Chondrocyte (in vitro differentiated cells): ENCODE results near the gene RND1. TPM values are rescaled to one million over a fixed set of nuclear protein-coding genes. Genes with fewer than 3 reads are reported as not detected.
"Not testable (repeated sequence)": the region's sequence is repeated elsewhere in the genome, so short reads cannot be mapped to it uniquely, and the experiment has no call there.

Experiments
- DNase-seq: peaks from one replicate; pipeline ENCODE4 v3.0.0; 2021; ENCODE audit warnings: mixed read lengths, low spot score
- H3K27ac Mint-ChIP-seq: one replicate; pipeline ENCODE4 v1.8.0; 2021; ENCODE audit warnings: mild to moderate bottlenecking, moderate library complexity, mixed read lengths; ENCODE audit not compliant: unreplicated experiment
- H3K27me3 Mint-ChIP-seq: 2 replicates; pipeline ENCODE4 v1.8.0; 2021; ENCODE audit warnings: low read depth, mixed read lengths
- H3K36me3 Mint-ChIP-seq: 2 replicates; pipeline ENCODE4 v1.8.0; 2021; ENCODE audit warnings: low read depth, mixed read lengths
- H3K4me1 Mint-ChIP-seq: 2 replicates; pipeline ENCODE4 v1.8.0; 2021; ENCODE audit warnings: low read depth, mild to moderate bottlenecking, mixed read lengths
- H3K4me3 Mint-ChIP-seq: one replicate; pipeline ENCODE4 v1.8.0; 2021; ENCODE audit warnings: mild to moderate bottlenecking, moderate library complexity, mixed read lengths; ENCODE audit not compliant: unreplicated experiment
- H3K9me3 Mint-ChIP-seq: 2 replicates; pipeline ENCODE4 v1.8.0; 2021; ENCODE audit warnings: low read depth, mixed read lengths
- CTCF ChIP-seq: fragments of 200-600 bp; sonication (generic); IDR thresholded peaks from 2 replicates; pipeline ENCODE4 v1.5.0; 2021; ENCODE audit warnings: antibody characterized with exemption, mild to moderate bottlenecking, moderate library complexity
- total RNA-seq: library from RNA; stranded (reverse); gene quantifications from 3 replicates; pipeline ENCODE4 v1.2.1, GENCODE V29; 2021

RND1 gene
- total RNA-seq, 1 donor from 2014 or later: 0.99 TPM

GRCh38 chr12:48859607-48860006 lies 6.1 kb downstream of the RND1 start:
- peaks cover 26% of the 10 kb centered on the region for H3K27me3 Mint-ChIP-seq
- no peak for DNase-seq
- TF ChIP-seq CTCF: no peak
- H3K27ac Mint-ChIP-seq: no peak overlapping the region
- H3K36me3 Mint-ChIP-seq: no peaks in the 10 kb centered on the region
- H3K4me1 Mint-ChIP-seq: peaks cover under 1% of the 10 kb centered on the region
- no peak overlapping the region for H3K4me3 Mint-ChIP-seq
- H3K9me3 Mint-ChIP-seq: no peaks in the 10 kb centered on the region

GRCh38 chr12:48858043-48858442 lies 7.6 kb downstream of the RND1 start:
- Mint-ChIP-seq H3K9me3 (no peaks in the 10 kb centered on the region), H3K27me3 (peaks cover 12% of the 10 kb centered on the region), H3K36me3 (no peaks in the 10 kb centered on the region), H3K4me1 (peaks cover 2% of the 10 kb centered on the region), H3K27ac (no peak overlapping the region), H3K4me3 (no peak overlapping the region)
- DNase-seq: no peak
- TF ChIP-seq CTCF: no peak

- Mint-ChIP-seq H3K4me1 (peaks cover 8% of the 10 kb centered on the region), H3K9me3 (no peaks in the 10 kb centered on the region), H3K27ac (no peak overlapping the region), H3K36me3 (no peaks in the 10 kb centered on the region), H3K4me3 (no peak overlapping the region), H3K27me3 (peaks cover 7% of the 10 kb centered on the region)
- DNase-seq: no peak
- no peak for TF ChIP-seq CTCF
Observed at GRCh38 chr12:48857278-48857994, 8.2 kb downstream of the RND1 start.

- H3K27ac Mint-ChIP-seq: no peak overlapping the region
- DNase-seq: no peak
- TF ChIP-seq CTCF: no peak
- H3K4me3 Mint-ChIP-seq: no peak overlapping the region
- H3K4me1 Mint-ChIP-seq: peaks cover 12% of the 10 kb centered on the region
- no peaks in the 10 kb centered on the region for H3K36me3 Mint-ChIP-seq
- no peaks in the 10 kb centered on the region for H3K9me3 Mint-ChIP-seq
- H3K27me3 Mint-ChIP-seq: peaks cover 2% of the 10 kb centered on the region
Observed at GRCh38 chr12:48856379-48856778, 9.3 kb downstream of the RND1 start.

- not testable (repeated sequence) for H3K27me3 Mint-ChIP-seq, H3K9me3 Mint-ChIP-seq, H3K4me3 Mint-ChIP-seq, H3K36me3 Mint-ChIP-seq, H3K27ac Mint-ChIP-seq, DNase-seq
- H3K4me1 Mint-ChIP-seq: peaks cover 25% of the 10 kb centered on the region
Observed at GRCh38 chr12:48854932-48855331, 10.7 kb downstream of the RND1 start.

GRCh38 chr12:48854488-48854887 lies 11.2 kb downstream of the RND1 start:
- no peak for DNase-seq
- peaks cover 2% of the 10 kb centered on the region for H3K27me3 Mint-ChIP-seq
- H3K4me3 Mint-ChIP-seq: no peak overlapping the region
- no peak overlapping the region for H3K27ac Mint-ChIP-seq
- no peaks in the 10 kb centered on the region for H3K9me3 Mint-ChIP-seq
- no peak for TF ChIP-seq CTCF
- no peaks in the 10 kb centered on the region for H3K36me3 Mint-ChIP-seq
- peaks cover 29% of the 10 kb centered on the region for H3K4me1 Mint-ChIP-seq
